ENCODE results near the gene DNALI1.

DNA sequence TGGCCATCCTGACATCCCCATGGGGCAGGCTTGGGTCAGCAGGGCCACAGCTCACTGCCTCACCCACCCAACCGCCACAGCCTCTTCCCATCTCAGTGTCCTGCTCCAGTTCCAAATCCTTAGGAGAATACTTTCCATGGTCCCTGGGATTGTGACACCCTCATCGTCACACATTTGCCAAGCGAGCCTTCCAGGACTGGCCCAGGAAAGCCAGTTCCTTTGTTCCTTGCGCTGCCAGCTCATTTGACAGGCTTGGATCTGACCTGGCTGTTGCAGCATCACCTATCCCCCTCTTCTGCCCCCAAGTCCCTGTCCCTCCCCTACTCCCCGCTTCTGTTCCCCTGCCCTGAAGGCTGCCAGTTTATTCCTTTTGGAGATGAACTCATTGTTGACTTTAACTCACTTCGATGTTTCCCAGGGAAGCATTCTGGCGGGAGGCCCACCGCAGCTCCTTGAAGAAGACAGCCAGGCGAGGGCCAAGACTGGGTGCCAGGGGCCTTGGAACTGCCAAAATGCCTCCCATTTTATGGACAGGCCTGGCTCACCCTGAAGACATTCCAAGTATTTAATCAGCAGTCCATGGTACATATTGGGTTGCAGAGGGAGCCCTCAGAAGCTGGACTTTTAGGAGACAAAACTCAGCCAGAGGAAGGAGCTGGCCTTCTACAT is 49.2 kb downstream of the DNALI1 start:
- TF ChIP-seq EZH2 (IDR thresholded peaks at IDR 0.05; ENCODE audit: low read depth, unreplicated experiment): no peak
- TF ChIP-seq, protein P1, sequence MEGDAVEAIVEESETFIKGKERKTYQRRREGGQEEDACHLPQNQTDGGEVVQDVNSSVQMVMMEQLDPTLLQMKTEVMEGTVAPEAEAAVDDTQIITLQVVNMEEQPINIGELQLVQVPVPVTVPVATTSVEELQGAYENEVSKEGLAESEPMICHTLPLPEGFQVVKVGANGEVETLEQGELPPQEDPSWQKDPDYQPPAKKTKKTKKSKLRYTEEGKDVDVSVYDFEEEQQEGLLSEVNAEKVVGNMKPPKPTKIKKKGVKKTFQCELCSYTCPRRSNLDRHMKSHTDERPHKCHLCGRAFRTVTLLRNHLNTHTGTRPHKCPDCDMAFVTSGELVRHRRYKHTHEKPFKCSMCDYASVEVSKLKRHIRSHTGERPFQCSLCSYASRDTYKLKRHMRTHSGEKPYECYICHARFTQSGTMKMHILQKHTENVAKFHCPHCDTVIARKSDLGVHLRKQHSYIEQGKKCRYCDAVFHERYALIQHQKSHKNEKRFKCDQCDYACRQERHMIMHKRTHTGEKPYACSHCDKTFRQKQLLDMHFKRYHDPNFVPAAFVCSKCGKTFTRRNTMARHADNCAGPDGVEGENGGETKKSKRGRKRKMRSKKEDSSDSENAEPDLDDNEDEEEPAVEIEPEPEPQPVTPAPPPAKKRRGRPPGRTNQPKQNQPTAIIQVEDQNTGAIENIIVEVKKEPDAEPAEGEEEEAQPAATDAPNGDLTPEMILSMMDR (conservative IDR thresholded peaks at IDR 0.05; ENCODE audit: low read depth in 2 of 2): no peak
- TF ChIP-seq POLR2AphosphoS5 (IDR thresholded peaks at IDR 0.05; ENCODE audit: low read depth): no peak
- TF ChIP-seq, protein P2, sequence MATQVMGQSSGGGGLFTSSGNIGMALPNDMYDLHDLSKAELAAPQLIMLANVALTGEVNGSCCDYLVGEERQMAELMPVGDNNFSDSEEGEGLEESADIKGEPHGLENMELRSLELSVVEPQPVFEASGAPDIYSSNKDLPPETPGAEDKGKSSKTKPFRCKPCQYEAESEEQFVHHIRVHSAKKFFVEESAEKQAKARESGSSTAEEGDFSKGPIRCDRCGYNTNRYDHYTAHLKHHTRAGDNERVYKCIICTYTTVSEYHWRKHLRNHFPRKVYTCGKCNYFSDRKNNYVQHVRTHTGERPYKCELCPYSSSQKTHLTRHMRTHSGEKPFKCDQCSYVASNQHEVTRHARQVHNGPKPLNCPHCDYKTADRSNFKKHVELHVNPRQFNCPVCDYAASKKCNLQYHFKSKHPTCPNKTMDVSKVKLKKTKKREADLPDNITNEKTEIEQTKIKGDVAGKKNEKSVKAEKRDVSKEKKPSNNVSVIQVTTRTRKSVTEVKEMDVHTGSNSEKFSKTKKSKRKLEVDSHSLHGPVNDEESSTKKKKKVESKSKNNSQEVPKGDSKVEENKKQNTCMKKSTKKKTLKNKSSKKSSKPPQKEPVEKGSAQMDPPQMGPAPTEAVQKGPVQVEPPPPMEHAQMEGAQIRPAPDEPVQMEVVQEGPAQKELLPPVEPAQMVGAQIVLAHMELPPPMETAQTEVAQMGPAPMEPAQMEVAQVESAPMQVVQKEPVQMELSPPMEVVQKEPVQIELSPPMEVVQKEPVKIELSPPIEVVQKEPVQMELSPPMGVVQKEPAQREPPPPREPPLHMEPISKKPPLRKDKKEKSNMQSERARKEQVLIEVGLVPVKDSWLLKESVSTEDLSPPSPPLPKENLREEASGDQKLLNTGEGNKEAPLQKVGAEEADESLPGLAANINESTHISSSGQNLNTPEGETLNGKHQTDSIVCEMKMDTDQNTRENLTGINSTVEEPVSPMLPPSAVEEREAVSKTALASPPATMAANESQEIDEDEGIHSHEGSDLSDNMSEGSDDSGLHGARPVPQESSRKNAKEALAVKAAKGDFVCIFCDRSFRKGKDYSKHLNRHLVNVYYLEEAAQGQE (IDR thresholded peaks at IDR 0.05; ENCODE audit: unreplicated experiment): no peak
- TF ChIP-seq EZH2phosphoT487 (IDR thresholded peaks at IDR 0.05; ENCODE audit: unreplicated experiment): no peak
- no peak for TF ChIP-seq NANOG (IDR thresholded peaks at IDR 0.05; ENCODE audit: borderline replicate concordance)
- no peak for TF ChIP-seq JUNB (IDR thresholded peaks at IDR 0.05; ENCODE audit: unreplicated experiment)
- no peak for TF ChIP-seq CREB1 (CRISPR knock-in tag; IDR thresholded peaks at IDR 0.05; ENCODE audit: low read depth)
- TF ChIP-seq STAT1 (IDR thresholded peaks at IDR 0.05; ENCODE audit: unreplicated experiment): no peak
- no peak for TF ChIP-seq ZNF114 (CRISPR knock-in tag; IDR thresholded peaks at IDR 0.05)
- TF ChIP-seq, protein P3, sequence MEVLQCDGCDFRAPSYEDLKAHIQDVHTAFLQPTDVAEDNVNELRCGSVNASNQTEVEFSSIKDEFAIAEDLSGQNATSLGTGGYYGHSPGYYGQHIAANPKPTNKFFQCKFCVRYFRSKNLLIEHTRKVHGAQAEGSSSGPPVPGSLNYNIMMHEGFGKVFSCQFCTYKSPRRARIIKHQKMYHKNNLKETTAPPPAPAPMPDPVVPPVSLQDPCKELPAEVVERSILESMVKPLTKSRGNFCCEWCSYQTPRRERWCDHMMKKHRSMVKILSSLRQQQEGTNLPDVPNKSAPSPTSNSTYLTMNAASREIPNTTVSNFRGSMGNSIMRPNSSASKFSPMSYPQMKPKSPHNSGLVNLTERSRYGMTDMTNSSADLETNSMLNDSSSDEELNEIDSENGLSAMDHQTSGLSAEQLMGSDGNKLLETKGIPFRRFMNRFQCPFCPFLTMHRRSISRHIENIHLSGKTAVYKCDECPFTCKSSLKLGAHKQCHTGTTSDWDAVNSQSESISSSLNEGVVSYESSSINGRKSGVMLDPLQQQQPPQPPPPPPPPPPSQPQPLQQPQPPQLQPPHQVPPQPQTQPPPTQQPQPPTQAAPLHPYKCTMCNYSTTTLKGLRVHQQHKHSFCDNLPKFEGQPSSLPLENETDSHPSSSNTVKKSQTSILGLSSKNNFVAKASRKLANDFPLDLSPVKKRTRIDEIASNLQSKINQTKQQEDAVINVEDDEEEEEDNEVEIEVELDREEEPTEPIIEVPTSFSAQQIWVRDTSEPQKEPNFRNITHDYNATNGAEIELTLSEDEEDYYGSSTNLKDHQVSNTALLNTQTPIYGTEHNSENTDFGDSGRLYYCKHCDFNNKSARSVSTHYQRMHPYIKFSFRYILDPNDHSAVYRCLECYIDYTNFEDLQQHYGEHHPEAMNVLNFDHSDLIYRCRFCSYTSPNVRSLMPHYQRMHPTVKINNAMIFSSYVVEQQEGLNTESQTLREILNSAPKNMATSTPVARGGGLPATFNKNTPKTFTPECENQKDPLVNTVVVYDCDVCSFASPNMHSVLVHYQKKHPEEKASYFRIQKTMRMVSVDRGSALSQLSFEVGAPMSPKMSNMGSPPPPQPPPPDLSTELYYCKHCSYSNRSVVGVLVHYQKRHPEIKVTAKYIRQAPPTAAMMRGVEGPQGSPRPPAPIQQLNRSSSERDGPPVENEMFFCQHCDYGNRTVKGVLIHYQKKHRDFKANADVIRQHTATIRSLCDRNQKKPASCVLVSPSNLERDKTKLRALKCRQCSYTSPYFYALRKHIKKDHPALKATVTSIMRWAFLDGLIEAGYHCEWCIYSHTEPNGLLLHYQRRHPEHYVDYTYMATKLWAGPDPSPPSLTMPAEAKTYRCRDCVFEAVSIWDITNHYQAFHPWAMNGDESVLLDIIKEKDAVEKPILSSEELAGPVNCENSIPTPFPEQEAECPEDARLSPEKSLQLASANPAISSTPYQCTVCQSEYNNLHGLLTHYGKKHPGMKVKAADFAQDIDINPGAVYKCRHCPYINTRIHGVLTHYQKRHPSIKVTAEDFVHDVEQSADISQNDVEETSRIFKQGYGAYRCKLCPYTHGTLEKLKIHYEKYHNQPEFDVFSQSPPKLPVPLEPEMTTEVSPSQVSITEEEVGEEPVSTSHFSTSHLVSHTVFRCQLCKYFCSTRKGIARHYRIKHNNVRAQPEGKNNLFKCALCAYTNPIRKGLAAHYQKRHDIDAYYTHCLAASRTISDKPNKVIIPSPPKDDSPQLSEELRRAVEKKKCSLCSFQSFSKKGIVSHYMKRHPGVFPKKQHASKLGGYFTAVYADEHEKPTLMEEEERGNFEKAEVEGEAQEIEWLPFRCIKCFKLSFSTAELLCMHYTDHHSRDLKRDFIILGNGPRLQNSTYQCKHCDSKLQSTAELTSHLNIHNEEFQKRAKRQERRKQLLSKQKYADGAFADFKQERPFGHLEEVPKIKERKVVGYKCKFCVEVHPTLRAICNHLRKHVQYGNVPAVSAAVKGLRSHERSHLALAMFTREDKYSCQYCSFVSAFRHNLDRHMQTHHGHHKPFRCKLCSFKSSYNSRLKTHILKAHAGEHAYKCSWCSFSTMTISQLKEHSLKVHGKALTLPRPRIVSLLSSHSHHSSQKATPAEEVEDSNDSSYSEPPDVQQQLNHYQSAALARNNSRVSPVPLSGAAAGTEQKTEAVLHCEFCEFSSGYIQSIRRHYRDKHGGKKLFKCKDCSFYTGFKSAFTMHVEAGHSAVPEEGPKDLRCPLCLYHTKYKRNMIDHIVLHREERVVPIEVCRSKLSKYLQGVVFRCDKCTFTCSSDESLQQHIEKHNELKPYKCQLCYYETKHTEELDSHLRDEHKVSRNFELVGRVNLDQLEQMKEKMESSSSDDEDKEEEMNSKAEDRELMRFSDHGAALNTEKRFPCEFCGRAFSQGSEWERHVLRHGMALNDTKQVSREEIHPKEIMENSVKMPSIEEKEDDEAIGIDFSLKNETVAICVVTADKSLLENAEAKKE (CRISPR knock-in tag; IDR thresholded peaks at IDR 0.05): no peak

Measured in GM23338 (cell line).